ENCODE results near the gene ST7. TPM values are rescaled to one million over a fixed set of nuclear protein-coding genes. Genes with fewer than 3 reads are reported as not detected.

Gene ST7
- total RNA-seq, 4 donors from 2014 or later, result 13.5 to 24.9 (median 18.6) TPM

DNA sequence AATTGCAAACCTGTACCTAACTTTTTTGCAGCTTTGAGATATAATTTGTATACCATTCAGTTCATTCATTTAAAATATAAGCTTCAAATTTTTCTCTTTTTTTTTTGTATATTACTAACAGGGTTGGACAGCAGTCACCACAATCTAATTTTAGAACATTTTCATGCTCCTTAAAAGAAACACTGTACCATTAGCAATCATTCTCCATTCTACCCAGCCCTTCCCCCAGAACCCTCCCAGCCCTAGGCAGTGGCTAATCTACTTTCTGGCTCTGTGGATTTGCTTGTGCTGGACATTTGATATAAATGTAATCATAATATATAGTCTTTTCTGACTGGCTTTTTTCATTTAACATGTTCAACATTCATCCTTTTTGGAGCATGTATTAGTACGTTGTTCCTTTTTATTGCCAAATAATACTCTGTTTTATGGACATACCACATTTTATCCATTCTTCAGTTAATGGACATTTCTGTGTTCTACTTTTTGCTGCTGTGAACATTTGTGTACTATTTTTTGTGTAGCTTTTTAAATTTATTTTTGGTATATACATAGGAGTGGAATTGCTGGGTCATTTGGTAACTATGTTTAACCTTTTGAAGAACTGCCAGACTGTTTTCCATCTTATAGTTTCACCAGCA lies 40.9 kb upstream of the ST7 start:
- Histone ChIP-seq H3K27me3 (no peaks in the 10 kb centered on the region), H3K36me3 (peaks cover 0 to 81% (median 0%) of the 10 kb centered on the region in 3 donors), H3K4me1 (no peaks in the 10 kb centered on the region), H3K4me3 (no peak overlapping the region), H3K9me3 (peaks cover 0 to 7% (median 0%) of the 10 kb centered on the region in 4 donors), H3K27ac (no peak overlapping the region)
- DNase-seq (ENCODE audit: low spot score in 2 of 2), result no peak
- 97 to 100% methylated on average over 1 of the region's 1 CpG for WGBS, 2 donors
- TF ChIP-seq EP300 (IDR thresholded peaks at IDR 0.05), result no peak
- TF ChIP-seq, protein P1, sequence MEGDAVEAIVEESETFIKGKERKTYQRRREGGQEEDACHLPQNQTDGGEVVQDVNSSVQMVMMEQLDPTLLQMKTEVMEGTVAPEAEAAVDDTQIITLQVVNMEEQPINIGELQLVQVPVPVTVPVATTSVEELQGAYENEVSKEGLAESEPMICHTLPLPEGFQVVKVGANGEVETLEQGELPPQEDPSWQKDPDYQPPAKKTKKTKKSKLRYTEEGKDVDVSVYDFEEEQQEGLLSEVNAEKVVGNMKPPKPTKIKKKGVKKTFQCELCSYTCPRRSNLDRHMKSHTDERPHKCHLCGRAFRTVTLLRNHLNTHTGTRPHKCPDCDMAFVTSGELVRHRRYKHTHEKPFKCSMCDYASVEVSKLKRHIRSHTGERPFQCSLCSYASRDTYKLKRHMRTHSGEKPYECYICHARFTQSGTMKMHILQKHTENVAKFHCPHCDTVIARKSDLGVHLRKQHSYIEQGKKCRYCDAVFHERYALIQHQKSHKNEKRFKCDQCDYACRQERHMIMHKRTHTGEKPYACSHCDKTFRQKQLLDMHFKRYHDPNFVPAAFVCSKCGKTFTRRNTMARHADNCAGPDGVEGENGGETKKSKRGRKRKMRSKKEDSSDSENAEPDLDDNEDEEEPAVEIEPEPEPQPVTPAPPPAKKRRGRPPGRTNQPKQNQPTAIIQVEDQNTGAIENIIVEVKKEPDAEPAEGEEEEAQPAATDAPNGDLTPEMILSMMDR (IDR thresholded peaks at IDR 0.05), result no peak
- TF ChIP-seq POLR2A (IDR thresholded peaks at IDR 0.05), result no peak

DNA sequence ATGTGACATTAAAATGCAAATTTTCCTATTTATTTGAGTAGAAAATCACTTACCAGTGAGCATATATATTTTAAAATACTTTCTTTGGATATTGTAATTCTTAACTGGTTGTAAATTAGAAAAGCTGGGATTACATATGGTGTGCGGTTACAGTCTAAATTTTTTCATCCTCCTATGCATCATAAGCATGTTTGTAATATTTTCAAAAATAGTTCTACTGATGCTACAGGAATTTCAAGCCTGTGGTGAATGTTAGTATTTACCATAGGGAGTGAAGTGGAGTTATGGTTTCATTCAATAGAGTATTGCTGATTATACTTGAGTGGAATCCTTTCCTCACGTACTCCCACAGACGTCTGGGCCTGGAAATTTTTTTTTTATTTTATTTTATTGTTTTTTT lies 34.6 kb upstream of the ST7 start:
- TF ChIP-seq, protein P1 (IDR thresholded peaks at IDR 0.05), result no peak
- TF ChIP-seq POLR2A (IDR thresholded peaks at IDR 0.05) (no peak), EP300 (IDR thresholded peaks at IDR 0.05) (no peak)
- H3K4me1 ChIP-seq, result no peaks in the 10 kb centered on the region
- DNase-seq (ENCODE audit: low spot score in 2 of 2), result no peak
- no peak overlapping the region for H3K27ac ChIP-seq
- no peaks in the 10 kb centered on the region for H3K9me3 ChIP-seq
- no peak overlapping the region for H3K4me3 ChIP-seq
- WGBS, 2 donors, result 78 to 86% methylated on average over 3 of the region's 3 CpGs
- H3K36me3 ChIP-seq, result peaks cover 0 to 78% (median 0%) of the 10 kb centered on the region in 3 donors
- H3K27me3 ChIP-seq, result no peaks in the 10 kb centered on the region

DNA sequence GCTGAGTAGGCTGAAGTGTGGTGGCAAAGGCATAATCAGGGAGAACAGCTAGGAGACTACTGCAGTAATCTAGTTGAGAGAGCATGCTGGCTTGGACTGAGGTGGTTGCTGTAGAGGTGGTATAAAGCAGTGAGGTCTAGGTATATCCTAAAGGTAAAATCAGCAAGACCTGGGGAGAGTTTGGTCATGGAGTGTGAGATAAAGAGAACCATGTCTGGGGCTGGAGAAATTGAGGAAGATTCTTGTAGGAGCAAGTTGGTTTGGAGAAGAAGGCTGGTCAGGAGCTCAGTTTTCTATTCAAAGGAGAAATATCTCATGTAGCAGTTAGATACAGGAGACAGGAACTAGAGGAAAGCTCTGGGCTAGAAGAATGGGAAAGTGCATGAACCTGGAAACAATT lies 32.9 kb upstream of the ST7 start:
- H3K4me3 ChIP-seq, result no peak overlapping the region
- H3K9me3 ChIP-seq, result no peaks in the 10 kb centered on the region
- H3K27me3 ChIP-seq, result no peaks in the 10 kb centered on the region
- peaks cover 0 to 63% (median 0%) of the 10 kb centered on the region in 3 donors for H3K36me3 ChIP-seq
- no peak overlapping the region for H3K27ac ChIP-seq
- no peak for DNase-seq (ENCODE audit: low spot score in 2 of 2)
- no peaks in the 10 kb centered on the region for H3K4me1 ChIP-seq
- TF ChIP-seq, protein P1 (IDR thresholded peaks at IDR 0.05), result no peak
- TF ChIP-seq POLR2A (IDR thresholded peaks at IDR 0.05), result no peak
- no peak for TF ChIP-seq EP300 (IDR thresholded peaks at IDR 0.05)

DNA sequence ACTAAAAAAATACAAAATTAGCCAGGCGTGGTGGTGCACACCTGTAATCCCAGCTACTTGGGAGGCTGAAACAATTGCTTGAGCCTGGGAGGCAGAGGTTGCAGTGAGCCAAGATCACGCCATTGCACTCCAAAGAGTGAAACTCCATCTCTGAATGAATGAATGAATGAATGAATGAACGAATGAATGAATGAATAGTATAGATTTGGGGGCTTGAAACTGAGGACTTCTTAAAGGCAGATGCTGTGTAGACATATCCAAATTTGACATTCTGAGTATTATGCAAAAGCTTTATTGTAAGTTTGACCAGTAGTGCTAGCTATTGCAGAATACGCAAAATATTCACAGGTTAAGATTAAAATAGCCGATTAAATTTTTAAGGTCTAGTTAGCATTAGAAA lies 30.8 kb upstream of the ST7 start:
- Histone ChIP-seq H3K4me1 (no peaks in the 10 kb centered on the region), H3K27me3 (no peaks in the 10 kb centered on the region), H3K9me3 (no peaks in the 10 kb centered on the region), H3K4me3 (no peak overlapping the region), H3K27ac (no peak overlapping the region), H3K36me3 (peaks cover 0 to 41% (median 0%) of the 10 kb centered on the region in 3 donors)
- WGBS, 2 donors, result 72 to 81% methylated on average over 5 of the region's 5 CpGs
- no peak for TF ChIP-seq POLR2A (IDR thresholded peaks at IDR 0.05)
- DNase-seq (ENCODE audit: low spot score in 2 of 2), result no peak

DNA sequence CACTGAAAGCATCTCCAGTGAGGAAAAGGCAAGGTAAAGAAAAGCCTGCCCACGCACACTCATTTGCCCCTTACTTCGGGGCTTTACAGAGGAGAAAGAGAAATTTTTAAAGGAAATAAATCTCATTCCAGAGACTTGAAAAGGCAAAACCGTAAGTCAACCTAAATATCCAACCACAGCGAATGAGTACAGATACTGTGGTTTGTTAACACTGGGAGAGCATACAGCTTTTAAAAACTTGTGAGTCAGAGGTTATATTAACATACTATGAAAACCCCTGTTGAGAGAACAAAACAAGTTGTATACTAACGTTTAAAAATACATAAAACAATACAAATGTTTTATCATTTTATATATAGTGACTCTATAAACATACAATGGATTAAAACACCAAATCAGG lies 28.6 kb upstream of the ST7 start:
- H3K27ac ChIP-seq, result no peak overlapping the region
- peaks cover 0 to 21% (median 0%) of the 10 kb centered on the region in 3 donors for H3K36me3 ChIP-seq
- no peak for DNase-seq (ENCODE audit: low spot score in 2 of 2)
- no peaks in the 10 kb centered on the region for H3K4me1 ChIP-seq
- 42 to 58% methylated on average over 5 of the region's 5 CpGs for WGBS, 2 donors
- TF ChIP-seq EP300 (IDR thresholded peaks at IDR 0.05), result no peak
- TF ChIP-seq, protein P1 (IDR thresholded peaks at IDR 0.05), result no peak
- TF ChIP-seq POLR2A (IDR thresholded peaks at IDR 0.05), result no peak
- no peak overlapping the region for H3K4me3 ChIP-seq
- H3K9me3 ChIP-seq, result no peaks in the 10 kb centered on the region
- no peaks in the 10 kb centered on the region for H3K27me3 ChIP-seq

Measured in tibial nerve (tissue), 4 donors.